HG02678 (cell line): Measurements from ENCODE around the gene RFC1.
"Not testable (repeated sequence)": the region's sequence is repeated elsewhere in the genome, so short reads cannot be mapped to it uniquely, and the experiment has no call there.

Experiments used
- ATAC-seq: cut with Tn5 transposase; IDR thresholded peaks from one replicate; pipeline ENCODE4 v1.9.1; 2021; ENCODE audit warnings: mild to moderate bottlenecking, moderate library complexity; ENCODE audit not compliant: unreplicated experiment

The RFC1 gene

GRCh38 chr4:39312816-39313215 lies 53.3 kb downstream of the RFC1 start:
- ATAC-seq: no peak

- no peak for ATAC-seq
Observed at GRCh38 chr4:39308611-39309010, 57.6 kb downstream of the RFC1 start.

- no peak for ATAC-seq
Observed at GRCh38 chr4:39305912-39306677, 60.1 kb downstream of the RFC1 start.

GRCh38 chr4:39304651-39305050 lies 61.5 kb downstream of the RFC1 start:
- no peak for ATAC-seq

GRCh38 chr4:39303871-39304270 lies 62.3 kb downstream of the RFC1 start:
- ATAC-seq: no peak

- no peak for ATAC-seq
Observed at GRCh38 chr4:39302901-39303300, 63.3 kb downstream of the RFC1 start.

GRCh38 chr4:39295784-39296183 lies 70.4 kb downstream of the RFC1 start:
- ATAC-seq: no peak

- ATAC-seq: not testable (repeated sequence)
Observed at GRCh38 chr4:39292433-39292832, 73.7 kb downstream of the RFC1 start.

GRCh38 chr4:39291686-39292085 lies 74.5 kb downstream of the RFC1 start:
- no peak for ATAC-seq

GRCh38 chr4:39287223-39287622 lies 78.9 kb downstream of the RFC1 start:
- no peak for ATAC-seq

GRCh38 chr4:39286263-39286662 lies 79.9 kb downstream of the RFC1 start:
- ATAC-seq: no peak

- ATAC-seq: no peak
Observed at GRCh38 chr4:39285853-39286252, 80.3 kb downstream of the RFC1 start.

GRCh38 chr4:39285111-39285795 lies 80.9 kb downstream of the RFC1 start:
- no peak for ATAC-seq

- no peak for ATAC-seq
Observed at GRCh38 chr4:39280770-39281169, 85.4 kb downstream of the RFC1 start.

- ATAC-seq: no peak
Observed at GRCh38 chr4:39279416-39279815, 86.7 kb downstream of the RFC1 start.

GRCh38 chr4:39278476-39278875 lies 87.7 kb downstream of the RFC1 start:
- no peak for ATAC-seq

GRCh38 chr4:39277661-39278060 lies 88.5 kb downstream of the RFC1 start:
- not testable (repeated sequence) for ATAC-seq

- no peak for ATAC-seq
Observed at GRCh38 chr4:39274503-39274902, 91.7 kb downstream of the RFC1 start.

GRCh38 chr4:39263895-39264294 lies 102.3 kb downstream of the RFC1 start:
- no peak for ATAC-seq

GRCh38 chr4:39259571-39260330 lies 106.4 kb downstream of the RFC1 start:
- ATAC-seq: no peak

- no peak for ATAC-seq
Observed at GRCh38 chr4:39256436-39256835, 109.7 kb downstream of the RFC1 start.

GRCh38 chr4:39255871-39256270 lies 110.3 kb downstream of the RFC1 start:
- no peak for ATAC-seq
